Activated CD4-positive, CD25-positive, alpha-beta regulatory T cell (primary cell): ENCODE data around the gene B4GALNT4.
"Not testable (repeated sequence)": the region's sequence is repeated elsewhere in the genome, so short reads cannot be mapped to it uniquely, and the experiment has no call there.

Source experiments
- DNase-seq, 4 experiments: peaks; one replicate each; lab custom pipeline; 2025; lab: John Stamatoyannopoulos, UW

The B4GALNT4 gene

GRCh38 chr11:393219-394033, 24.1 kb downstream of the B4GALNT4 start:
- DNase-seq, result no peak

GRCh38 chr11:394034-394857, 24.9 kb downstream of the B4GALNT4 start, which contains the start of gene PKP3:
TSS of gene PKP3 (plus strand) at chr11:394209. CDS start at chr11:394293, 84 bp downstream.
- DNase-seq, result no peak

GRCh38 chr11:394858-395655, 25.8 kb downstream of the B4GALNT4 start:
- no peak for DNase-seq

GRCh38 chr11:395866-396265, 26.6 kb downstream of the B4GALNT4 start:
- DNase-seq, result no peak

GRCh38 chr11:396511-396947, 27.2 kb downstream of the B4GALNT4 start:
- no peak for DNase-seq

GRCh38 chr11:396948-397548, 27.7 kb downstream of the B4GALNT4 start:
- DNase-seq, result no peak

GRCh38 chr11:398826-399225, 29.5 kb downstream of the B4GALNT4 start:
- DNase-seq, result no peak

- no peak for DNase-seq
Measured at GRCh38 chr11:399731-400211, 30.5 kb downstream of the B4GALNT4 start.

GRCh38 chr11:400241-400689, 31.0 kb downstream of the B4GALNT4 start:
- no peak for DNase-seq

GRCh38 chr11:401196-401595, 31.9 kb downstream of the B4GALNT4 start:
- DNase-seq, result not testable (repeated sequence)

- DNase-seq, result no peak
Measured at GRCh38 chr11:403021-403760, 33.9 kb downstream of the B4GALNT4 start.

- no peak for DNase-seq
Measured at GRCh38 chr11:403761-404431, 34.6 kb downstream of the B4GALNT4 start.

- DNase-seq, result no peak
Measured at GRCh38 chr11:404551-405264, 35.4 kb downstream of the B4GALNT4 start.

GRCh38 chr11:405323-405953, 36.1 kb downstream of the B4GALNT4 start:
- no peak for DNase-seq

- DNase-seq, result no peak
Measured at GRCh38 chr11:405954-406795, 36.9 kb downstream of the B4GALNT4 start.

- peak; percentile 81 to 91 (median 88) for DNase-seq
Measured at GRCh38 chr11:406796-407650, 37.7 kb downstream of the B4GALNT4 start.

GRCh38 chr11:407651-408123, 38.4 kb downstream of the B4GALNT4 start:
- no peak for DNase-seq
